ENCODE results near the gene RAI1. TPM values are rescaled to one million over a fixed set of nuclear protein-coding genes. Genes with fewer than 3 reads are reported as not detected.

The RAI1 gene
- total RNA-seq, 1 experiment from 2014 or later: 8.8 TPM

DNA sequence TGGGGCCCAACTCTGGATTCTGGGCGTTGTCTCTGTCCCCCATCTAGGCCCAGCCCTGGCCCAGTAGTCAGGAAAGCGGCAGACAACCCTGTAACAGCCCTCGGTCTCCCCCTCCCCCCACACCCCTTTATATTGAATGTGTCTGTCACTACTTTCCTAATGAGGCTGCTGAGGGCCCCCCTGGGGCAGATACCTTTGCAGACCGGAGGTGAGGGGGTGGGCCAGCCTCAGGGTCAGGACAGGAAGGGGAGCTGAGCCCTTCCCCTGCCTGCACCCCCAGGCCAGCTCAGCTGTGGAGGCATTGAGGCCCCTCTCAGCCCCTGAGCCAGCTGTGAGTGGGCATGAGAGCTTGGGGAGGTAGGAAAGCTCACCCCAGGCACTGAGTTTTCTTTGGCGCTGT, 17.1 kb downstream of the RAI1 start:
- DNase-seq (ENCODE audit: low spot score): no peak

DNA sequence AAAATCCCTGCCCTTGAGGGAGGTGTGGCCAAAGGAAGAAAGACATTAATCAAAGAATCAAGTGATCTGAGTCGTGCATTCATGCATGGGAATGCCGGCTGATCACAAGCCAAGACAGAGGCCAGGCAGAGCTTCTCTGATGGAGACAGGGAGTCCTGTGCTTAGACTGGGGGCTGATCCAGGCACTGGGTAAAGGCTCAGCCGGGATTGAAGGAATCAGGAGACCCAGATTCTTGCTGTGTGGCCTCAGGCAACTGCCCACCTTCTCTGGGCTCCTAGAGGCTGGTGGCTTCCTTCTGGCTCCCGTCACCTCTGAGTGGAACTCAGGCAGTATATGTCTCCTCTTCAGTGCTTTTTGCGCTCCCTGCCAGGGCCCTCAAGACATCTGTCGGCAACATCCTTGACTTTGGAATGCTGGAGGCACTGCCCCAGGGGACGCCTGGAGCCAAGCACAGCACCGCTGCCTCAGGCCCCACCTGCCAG, 17.7 kb downstream of the RAI1 start:
- peak; percentile 47 for DNase-seq (ENCODE audit: low spot score)

DNA sequence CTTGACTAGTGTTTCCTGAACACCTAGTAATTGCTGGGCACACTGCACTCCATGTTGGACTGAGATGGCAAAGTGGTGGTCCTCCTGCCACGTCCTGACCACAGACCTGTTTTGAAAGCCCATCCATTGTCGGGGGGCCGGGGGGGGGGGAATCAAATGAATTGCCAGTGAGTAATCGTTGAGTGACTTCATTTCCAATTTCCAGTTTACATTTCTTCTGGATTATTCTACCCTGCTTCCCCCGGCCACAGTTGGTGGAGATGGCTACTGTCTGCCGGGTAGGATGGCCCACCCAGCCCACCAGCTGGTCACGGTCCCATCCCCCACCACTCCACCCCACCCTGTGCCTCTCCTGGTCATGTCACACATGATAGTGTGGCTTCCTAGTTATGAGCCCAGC, 18.2 kb downstream of the RAI1 start:
- no peak for DNase-seq (ENCODE audit: low spot score)

DNA sequence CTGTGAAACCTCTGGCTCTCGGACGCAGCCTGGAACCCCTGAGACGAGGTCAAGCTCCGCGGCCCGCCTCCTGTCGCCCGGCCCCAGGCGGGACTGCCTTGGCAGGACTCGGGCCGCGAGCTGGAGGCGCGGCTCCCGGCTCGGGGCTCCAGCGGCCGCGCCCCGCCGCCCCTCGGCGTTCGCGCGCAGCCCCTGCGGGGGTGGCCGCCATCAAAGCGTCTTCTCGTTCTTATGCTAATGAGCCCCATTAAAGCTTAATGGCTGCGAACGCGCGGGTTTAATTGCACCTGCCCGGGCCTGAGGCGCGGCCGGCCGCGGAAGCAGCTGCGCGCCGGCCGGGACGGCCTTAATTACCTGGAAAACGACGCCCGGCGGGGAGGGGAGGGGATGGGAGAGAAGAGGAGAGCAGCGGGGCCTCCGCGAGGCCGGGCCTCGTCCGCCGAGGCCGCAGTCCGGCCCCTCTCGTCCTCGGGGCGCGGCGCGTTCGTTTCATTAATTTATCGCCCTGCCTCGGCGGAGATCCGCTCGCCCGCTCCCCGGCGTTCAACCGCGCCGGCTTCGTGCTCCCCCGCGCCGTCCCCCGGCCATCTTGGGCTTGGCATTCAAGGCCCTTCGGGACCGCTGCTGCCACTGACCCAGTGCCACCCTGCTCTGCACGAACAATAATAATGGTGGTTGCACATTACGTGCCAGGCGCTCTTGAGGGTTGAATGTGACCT, 19.2 kb downstream of the RAI1 start:
- DNase-seq (ENCODE audit: low spot score): no peak

DNA sequence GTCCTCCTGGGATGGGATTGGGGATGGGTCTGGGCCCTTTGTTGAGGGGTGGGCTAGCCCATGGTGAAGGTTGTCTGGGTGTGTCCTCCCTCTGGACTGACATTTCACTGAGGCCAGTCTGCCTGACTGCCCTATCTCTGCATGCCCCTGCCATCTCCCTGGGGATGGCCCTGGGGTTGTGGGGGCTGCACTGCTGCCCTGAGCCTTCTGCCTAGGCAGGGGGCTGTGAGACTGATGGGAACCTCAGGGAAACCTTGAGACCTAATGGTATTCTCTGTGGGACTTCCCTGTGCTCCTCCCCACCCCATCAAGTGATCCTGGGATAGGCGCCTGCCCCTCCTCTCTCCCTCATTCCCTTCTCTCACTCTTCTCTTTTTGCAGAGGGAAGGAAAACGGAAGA, 19.9 kb downstream of the RAI1 start:
- no peak for DNase-seq (ENCODE audit: low spot score)

- no peak for DNase-seq (ENCODE audit: low spot score)
These were observed 20.4 kb downstream of the RAI1 start for GRCh38 chr17:17701658-17702057.

DNA sequence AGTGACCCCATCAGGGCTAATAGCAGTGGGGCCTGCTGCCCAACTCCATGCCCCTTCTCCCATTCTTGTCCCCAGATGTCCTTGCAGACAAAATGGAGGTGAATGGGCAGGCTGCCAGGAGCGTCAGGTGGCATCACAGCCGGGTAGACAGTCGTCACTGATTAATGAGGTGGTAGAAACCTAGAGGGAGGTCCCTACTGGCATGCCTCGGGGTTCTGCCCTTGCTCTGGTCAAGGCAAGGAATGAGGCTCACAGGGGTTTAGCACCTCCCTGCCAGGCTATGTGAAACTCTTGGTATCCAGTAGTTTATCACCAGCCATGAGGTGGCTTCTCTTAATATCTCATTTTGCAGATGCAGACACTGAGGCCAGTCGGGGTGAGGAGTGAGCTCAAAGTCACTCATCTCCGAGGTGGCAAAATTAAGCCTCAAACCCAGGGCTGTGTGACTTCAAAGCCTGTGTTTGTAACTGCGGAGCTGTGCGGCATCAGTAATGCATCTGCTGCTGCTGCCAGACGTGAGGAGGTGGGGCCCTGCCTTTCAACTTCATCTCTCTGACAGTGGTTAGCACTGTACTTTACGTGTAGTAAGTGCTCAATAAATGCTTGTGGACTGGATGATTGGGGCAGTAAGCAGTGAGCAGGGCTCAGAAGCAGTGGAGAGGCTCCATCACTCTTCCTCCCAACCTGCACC, 21.3 kb downstream of the RAI1 start:
- DNase-seq (ENCODE audit: low spot score): no peak

DNA sequence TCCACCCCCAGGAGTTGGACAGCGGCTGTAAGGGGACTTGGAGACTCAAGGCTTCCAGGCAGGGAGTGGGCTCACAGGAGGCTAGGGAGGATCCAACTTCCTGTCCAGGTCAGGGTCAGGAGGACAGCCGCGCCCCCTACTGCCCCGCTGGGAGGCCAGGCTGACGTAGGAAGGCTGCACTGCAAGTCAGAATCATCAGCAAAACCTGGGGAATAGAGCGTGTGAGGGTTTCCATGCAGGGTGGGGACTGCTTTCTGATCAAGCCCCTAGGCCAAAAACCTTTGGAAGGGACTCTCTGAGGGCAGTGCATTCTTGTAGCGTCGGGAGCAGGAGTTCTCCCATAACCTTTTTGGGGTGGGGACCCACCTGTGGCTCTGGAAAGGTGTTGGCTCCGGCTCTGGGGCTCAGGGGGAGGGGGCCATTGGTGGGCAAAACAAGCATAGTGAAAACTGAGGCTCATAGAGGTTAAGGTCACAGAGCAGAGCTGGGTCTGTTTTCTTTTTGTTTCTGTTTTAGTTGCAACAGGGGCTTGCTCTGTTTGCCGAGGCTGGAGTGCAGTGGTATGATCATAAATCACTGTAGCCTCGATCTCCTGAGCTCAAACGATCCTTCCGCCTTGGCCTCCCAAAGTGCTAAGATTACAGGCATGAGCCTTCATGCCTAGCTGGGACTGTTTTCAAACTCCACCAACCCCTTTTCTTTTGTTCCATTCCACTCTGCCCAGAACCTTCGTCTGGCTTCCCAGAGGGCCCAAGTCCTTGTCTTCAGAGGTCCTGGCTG, 22.1 kb downstream of the RAI1 start:
- no peak for DNase-seq (ENCODE audit: low spot score)

DNA sequence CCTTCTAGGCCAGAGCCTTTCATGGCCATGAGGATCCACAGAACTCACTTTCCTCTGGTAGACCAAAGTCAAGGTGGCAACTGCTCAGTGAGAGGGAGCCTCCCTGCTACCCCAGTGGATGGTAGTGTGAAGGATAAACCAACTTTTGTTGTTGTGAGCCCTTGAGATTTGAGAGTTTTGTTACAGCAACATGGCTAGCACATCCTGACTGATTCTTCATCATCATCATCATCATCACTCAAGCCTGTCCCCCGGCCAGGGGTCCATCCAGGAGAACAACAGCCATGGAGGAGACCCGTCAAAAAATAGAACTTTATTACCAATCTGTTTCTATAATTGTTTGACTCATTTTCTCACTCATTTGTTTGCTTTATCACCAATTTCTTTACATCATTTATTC, 23.7 kb downstream of the RAI1 start:
- no peak for DNase-seq (ENCODE audit: low spot score)

DNA sequence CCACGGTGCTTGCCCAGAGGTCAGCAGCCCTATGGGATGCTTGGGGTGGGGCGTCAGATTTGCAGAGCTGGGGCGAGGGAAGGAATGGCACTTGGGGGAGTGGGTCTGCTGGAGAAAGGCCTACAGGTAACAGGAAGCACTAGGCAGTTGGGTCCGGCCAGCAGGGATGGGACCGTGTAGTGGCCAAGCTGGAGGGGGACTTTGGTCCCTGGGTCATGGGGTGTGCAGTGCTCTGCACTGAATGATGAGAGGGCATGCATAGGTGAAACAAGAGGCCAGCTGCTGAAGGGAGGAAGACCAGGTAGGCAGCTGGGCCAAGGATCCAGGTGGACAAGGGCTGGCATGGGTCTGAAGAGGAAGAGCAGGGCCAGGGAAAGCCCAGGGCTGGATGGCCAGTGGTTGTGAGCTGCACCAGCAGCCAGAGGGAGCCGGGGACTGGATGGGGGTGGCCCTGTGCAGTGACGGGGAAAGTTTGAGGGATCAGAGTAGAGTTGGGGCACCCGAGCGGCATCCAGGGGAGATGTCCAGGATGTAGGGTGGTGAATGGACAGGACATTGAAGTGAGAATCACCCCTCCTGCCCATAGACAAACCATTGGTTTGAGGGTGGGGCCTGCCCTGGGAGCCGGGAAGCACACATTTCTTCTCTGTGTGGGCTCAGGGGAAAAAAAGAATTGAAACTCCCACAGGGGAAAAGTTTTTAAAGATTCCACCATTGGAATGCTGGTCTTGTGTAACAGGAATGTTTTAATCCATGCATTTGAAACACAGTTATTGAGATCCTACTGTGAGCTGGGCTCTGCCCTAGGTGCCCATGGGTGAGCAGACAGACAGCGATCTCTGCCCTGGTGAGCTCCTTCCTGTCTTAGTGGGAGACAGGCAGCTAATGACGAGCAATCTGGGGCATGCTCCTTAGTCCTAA, 25.1 kb downstream of the RAI1 start:
- no peak for DNase-seq (ENCODE audit: low spot score)

GRCh38 chr17:17708295-17708694, 27.0 kb downstream of the RAI1 start:
- DNase-seq (ENCODE audit: low spot score): no peak

DNA sequence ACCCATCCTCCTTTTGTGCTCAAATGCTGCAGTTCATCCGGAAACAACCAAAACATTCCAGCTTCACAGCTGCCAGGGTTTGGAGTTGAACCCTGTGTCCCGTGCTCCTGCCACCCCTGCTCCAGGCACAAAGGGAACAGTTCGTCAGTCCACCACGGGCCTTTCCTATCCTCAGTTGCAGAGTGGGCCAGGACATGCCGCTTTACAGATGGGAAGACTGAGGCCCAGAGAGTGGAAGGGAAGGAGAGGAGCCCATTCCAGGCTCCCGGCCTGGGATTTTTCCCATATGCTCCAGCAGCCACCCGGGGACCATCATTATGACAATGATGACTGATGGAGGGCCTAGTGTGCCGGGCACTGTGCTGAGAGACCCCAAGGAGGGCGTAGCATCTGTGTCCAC, 27.6 kb downstream of the RAI1 start:
- DNase-seq (ENCODE audit: low spot score): no peak

- DNase-seq (ENCODE audit: low spot score): no peak
These were observed 28.6 kb downstream of the RAI1 start for GRCh38 chr17:17709815-17710321.

- no peak for DNase-seq (ENCODE audit: low spot score)
These were observed 29.1 kb downstream of the RAI1 start for GRCh38 chr17:17710355-17710727.

GRCh38 chr17:17710728-17711541, 29.7 kb downstream of the RAI1 start:
- DNase-seq (ENCODE audit: low spot score): peak; percentile 97

DNA sequence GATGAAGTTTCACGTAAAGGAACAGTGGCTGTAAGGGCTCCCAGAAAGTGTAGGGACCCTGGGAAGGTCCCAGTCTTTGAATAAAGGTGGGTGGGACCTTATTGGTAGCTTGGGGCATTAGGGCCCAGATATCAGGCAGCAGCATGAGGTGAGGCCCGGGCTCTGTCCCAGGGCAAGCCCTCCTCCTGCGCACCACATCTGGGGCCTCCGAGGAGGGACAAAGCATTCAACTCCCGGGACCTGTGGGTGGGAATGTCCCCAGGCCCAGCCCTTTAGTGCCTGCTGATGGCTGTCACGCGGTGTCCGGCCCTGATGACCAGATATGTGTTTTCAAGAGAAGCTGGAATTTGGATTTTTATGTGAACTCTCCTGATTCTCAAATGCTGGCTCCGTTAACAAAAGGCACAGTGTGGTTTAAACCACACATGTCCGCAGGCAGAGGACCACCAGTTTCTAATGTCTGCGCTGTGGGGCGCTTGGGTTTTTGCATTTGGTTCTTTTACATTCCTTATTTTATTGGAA, 30.4 kb downstream of the RAI1 start:
- no peak for DNase-seq (ENCODE audit: low spot score)

- DNase-seq (ENCODE audit: low spot score): peak; percentile 61
These were observed 31.1 kb downstream of the RAI1 start for GRCh38 chr17:17712268-17712924.

DNA sequence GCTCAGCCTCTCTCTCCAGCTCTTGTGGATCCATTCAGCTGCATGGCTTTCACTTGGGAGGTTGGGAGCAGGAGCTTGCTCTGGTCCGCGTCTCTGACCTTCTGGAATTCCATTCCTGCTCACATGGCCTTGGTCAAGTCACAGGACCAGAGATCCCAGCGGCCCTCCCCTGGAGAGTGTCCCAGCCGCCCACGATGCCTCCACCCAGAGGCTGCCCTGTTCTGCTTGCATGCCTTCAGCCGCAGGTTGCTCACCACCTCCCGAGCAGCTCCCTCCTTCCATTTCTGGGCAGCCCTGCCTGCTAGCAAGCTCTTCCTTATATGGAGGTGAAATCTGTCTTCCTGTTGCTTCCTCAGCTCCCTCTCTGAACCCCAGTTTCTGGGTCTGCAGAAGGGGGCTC, 32.6 kb downstream of the RAI1 start:
- DNase-seq (ENCODE audit: low spot score): peak; percentile 45

DNA sequence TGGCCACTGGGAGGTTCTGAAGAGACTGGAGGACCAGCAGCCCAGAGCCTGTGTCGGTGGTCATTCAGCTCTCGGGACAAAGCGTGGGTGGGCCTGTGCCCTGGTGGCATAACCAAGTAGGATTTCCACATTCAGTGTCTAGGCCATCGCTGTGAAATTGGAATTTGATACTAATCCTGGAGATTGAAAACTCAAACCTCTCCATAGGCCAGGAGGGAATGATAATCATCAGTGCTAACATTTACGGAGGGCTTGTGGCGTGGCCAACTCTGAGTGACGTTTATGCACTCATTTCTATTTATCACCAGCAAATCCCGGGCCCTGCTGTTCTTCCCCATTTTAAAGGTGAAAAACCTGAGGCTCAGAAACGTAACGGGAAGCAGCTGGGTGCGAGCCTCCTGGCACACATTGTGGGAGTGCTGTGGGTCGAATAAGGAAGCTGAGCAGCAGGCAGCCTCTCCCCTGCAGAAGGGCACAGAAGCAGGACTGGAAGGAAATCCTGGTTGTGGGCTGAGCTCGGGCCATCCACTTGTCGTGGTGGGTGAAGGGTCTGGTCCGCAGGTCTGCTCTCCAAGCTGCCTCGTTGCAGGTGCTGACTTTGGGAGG, 33.1 kb downstream of the RAI1 start:
- no peak for DNase-seq (ENCODE audit: low spot score)
